IPS-18a (cell line): ENCODE data around the gene KIF1A.
"Not testable (repeated sequence)": the region's sequence is repeated elsewhere in the genome, so short reads cannot be mapped to it uniquely, and the experiment has no call there.

Source experiments
- H3K27ac ChIP-seq: one replicate; pipeline ENCODE4 v1.5.1; 2013; ENCODE audit warnings: low read length
- H3K27me3 ChIP-seq: one replicate; pipeline ENCODE4 v1.6.1; 2013; ENCODE audit warnings: mild to moderate bottlenecking, low read length; ENCODE audit not compliant: control insufficient read depth, insufficient read depth
- H3K36me3 ChIP-seq: one replicate; pipeline ENCODE4 v1.6.1; 2013; ENCODE audit warnings: low read depth, low read length; ENCODE audit not compliant: control insufficient read depth
- H3K4me1 ChIP-seq: one replicate; pipeline ENCODE4 v1.6.1; 2013; ENCODE audit warnings: low read depth, low read length; ENCODE audit not compliant: control insufficient read depth
- H3K4me3 ChIP-seq: one replicate; pipeline ENCODE4 v1.5.1; 2013; ENCODE audit warnings: low read length
- H3K9ac ChIP-seq: one replicate; pipeline ENCODE4 v1.6.1; 2013; ENCODE audit warnings: mild to moderate bottlenecking, low read length, moderate library complexity
- H3K9me3 ChIP-seq: one replicate; pipeline ENCODE4 v1.6.1; 2013; ENCODE audit warnings: low read depth, low read length; ENCODE audit not compliant: control insufficient read depth

KIF1A gene

GRCh38 chr2:240779250-240779832 lies 40.7 kb downstream of the KIF1A start:
- H3K9me3 ChIP-seq, H3K4me3 ChIP-seq, H3K27ac ChIP-seq, H3K27me3 ChIP-seq, H3K9ac ChIP-seq, H3K4me1 ChIP-seq: not testable (repeated sequence)
- H3K36me3 ChIP-seq: peaks cover 37% of the 10 kb centered on the region

DNA sequence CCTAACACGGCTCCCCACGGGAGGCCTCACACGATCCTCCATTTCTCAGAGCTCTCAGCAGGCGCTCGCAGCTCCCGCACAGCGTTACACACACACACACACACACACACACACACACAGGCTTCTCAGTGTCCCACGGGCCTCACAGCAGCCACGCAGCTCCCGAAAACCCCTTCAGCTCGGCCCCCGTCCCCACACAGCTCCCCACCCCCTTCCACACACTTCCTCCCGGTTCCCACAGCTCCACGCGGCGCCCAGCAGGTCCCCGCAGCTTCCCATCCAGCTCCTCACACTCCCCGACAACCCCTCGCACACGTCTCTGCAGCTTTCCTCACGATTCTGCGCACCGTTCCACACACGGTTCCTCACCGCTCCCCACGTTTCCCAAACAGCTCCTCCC lies 41.6 kb downstream of the KIF1A start:
- Histone ChIP-seq H3K9me3 (no peaks in the 10 kb centered on the region), H3K9ac (no peak overlapping the region), H3K4me1 (no peaks in the 10 kb centered on the region), H3K4me3 (no peak overlapping the region), H3K27ac (no peak overlapping the region), H3K36me3 (peaks cover 36% of the 10 kb centered on the region), H3K27me3 (no peaks in the 10 kb centered on the region)

DNA sequence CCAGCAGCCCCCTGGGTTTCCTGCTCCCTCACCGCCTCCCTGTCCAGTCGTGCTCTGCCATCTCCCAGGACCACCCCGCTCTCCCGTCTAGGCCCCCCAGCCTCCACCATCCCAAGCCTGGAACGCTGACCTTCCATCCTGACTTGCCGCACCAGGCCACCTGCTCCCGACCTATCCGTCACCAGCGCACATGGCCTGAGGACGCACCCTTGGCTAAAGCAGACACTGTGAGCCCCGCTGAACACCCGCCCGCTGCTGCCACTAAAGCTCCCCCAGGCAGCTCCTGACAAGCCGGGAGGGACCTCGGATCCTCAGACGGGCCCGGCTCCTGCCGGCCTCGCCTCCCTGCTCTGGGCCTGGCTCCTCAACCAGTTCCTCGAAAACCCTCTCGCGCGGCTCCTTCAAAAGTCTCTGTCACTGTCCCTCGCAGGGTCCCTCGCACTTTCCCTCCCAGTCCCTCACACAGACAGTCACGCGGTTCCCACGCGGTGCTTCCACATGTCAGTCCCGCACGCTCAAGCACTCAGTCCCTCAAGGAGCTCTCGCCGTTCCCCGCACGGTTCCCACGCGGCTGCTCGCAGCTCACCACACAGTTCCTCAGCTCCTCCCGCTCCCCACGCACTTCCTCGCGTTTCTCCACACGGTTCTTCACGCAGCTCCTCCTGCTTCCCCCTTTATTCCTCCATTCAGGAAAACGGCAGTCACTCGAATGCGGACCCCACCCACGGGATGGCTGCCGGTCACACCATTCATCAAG lies 42.4 kb downstream of the KIF1A start:
- H3K9me3 ChIP-seq: no peaks in the 10 kb centered on the region
- no peak overlapping the region for H3K27ac ChIP-seq
- H3K36me3 ChIP-seq: peaks cover 38% of the 10 kb centered on the region
- H3K27me3 ChIP-seq: no peaks in the 10 kb centered on the region
- H3K9ac ChIP-seq: no peak overlapping the region
- no peaks in the 10 kb centered on the region for H3K4me1 ChIP-seq
- H3K4me3 ChIP-seq: no peak overlapping the region

DNA sequence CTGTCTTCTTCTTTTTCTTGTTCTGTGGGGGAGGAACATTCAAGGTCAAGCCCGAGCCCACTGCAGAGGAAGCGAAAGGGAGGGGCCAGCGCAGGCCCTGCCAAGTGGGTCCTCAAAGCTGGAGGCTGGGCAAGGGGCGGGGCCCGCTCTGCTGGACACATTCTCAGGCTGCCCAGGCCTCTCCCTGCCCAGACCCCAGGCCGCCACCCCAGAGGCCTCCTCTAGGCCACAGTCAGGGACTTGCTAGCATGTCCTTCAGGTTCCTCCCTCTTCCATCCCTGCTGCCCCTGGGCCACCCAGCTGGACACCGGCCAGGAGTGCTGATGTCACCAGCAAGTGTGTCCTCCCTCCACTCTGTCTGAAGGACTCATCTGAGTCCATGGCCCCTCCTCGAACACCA lies 44.1 kb downstream of the KIF1A start:
- Histone ChIP-seq H3K9ac (no peak overlapping the region), H3K27me3 (no peaks in the 10 kb centered on the region), H3K4me3 (no peak overlapping the region), H3K4me1 (no peaks in the 10 kb centered on the region), H3K27ac (no peak overlapping the region), H3K36me3 (peaks cover 48% of the 10 kb centered on the region), H3K9me3 (no peaks in the 10 kb centered on the region)

- Histone ChIP-seq H3K27ac (no peak overlapping the region), H3K36me3 (peaks cover 58% of the 10 kb centered on the region), H3K4me3 (no peak overlapping the region)
Measured at GRCh38 chr2:240774856-240775255, 45.2 kb downstream of the KIF1A start.

GRCh38 chr2:240769096-240769495 lies 50.9 kb downstream of the KIF1A start:
- H3K4me1 ChIP-seq: no peaks in the 10 kb centered on the region
- H3K27ac ChIP-seq: no peak overlapping the region
- H3K9ac ChIP-seq: no peak overlapping the region
- no peaks in the 10 kb centered on the region for H3K9me3 ChIP-seq
- H3K36me3 ChIP-seq: peaks cover 94% of the 10 kb centered on the region
- no peaks in the 10 kb centered on the region for H3K27me3 ChIP-seq
- H3K4me3 ChIP-seq: no peak overlapping the region

More at GRCh38 chr2:240774856-240775255, 45.2 kb downstream of the KIF1A start:
- H3K4me1 ChIP-seq: no peaks in the 10 kb centered on the region
- H3K9me3 ChIP-seq: no peaks in the 10 kb centered on the region
- no peak overlapping the region for H3K9ac ChIP-seq
- no peaks in the 10 kb centered on the region for H3K27me3 ChIP-seq

DNA sequence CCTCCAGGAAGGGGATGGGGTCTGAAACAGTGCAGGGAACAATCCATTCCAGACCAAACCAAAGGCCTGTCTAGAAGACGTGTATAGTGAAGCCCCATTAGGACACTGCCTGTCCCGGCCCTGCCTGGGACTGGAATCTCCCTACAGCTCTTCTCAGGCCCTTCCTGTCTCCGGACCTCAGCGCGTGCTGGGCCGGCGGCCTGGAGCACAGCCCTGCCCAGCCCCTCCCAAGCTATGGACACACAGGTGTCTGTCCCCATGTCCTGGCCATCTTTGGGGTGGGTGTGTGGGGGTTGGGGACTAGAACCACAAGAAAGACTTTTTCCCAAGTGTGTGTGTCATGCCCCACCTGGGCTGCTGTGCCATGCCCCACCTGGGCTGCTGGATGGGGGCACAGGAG lies 51.8 kb downstream of the KIF1A start:
- Histone ChIP-seq H3K9me3 (no peaks in the 10 kb centered on the region), H3K4me1 (no peaks in the 10 kb centered on the region), H3K9ac (no peak overlapping the region), H3K27me3 (no peaks in the 10 kb centered on the region), H3K36me3 (peaks cover 86% of the 10 kb centered on the region), H3K27ac (no peak overlapping the region), H3K4me3 (no peak overlapping the region)

GRCh38 chr2:240767341-240767740 lies 52.7 kb downstream of the KIF1A start:
- peaks cover 86% of the 10 kb centered on the region for H3K36me3 ChIP-seq

DNA sequence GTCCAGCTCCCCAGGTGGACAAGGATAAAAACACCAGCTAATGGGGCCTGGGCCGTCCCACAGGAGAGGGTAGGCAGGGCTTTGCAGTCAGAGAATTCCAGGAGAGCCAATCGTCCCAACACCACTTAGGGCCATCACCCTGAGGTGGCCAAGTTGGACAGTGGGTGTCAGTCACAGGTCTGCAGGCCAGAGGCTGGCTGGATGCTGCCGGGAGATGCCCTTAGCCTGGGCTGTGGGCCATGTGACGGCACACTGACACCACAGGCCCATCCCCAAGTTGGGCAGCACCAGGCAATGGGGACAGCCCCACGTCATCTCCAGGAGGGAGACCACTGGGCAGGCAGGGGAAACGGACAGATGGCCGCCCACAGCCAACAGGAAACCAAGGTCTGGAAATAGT lies 53.9 kb downstream of the KIF1A start:
- Histone ChIP-seq H3K9me3 (no peaks in the 10 kb centered on the region), H3K4me3 (no peak overlapping the region), H3K36me3 (peaks cover 86% of the 10 kb centered on the region), H3K27ac (no peak overlapping the region), H3K27me3 (no peaks in the 10 kb centered on the region), H3K9ac (no peak overlapping the region), H3K4me1 (no peaks in the 10 kb centered on the region)

More at GRCh38 chr2:240767341-240767740, 52.7 kb downstream of the KIF1A start:
- no peak overlapping the region for H3K9ac ChIP-seq
- H3K9me3 ChIP-seq: no peaks in the 10 kb centered on the region
- H3K4me1 ChIP-seq: no peaks in the 10 kb centered on the region
- H3K27me3 ChIP-seq: no peaks in the 10 kb centered on the region
- no peak overlapping the region for H3K4me3 ChIP-seq
- no peak overlapping the region for H3K27ac ChIP-seq

GRCh38 chr2:240765007-240765406 lies 55.0 kb downstream of the KIF1A start:
- H3K9me3 ChIP-seq: no peaks in the 10 kb centered on the region
- H3K4me3 ChIP-seq: no peak overlapping the region
- H3K27ac ChIP-seq: no peak overlapping the region
- H3K27me3 ChIP-seq: no peaks in the 10 kb centered on the region
- H3K4me1 ChIP-seq: no peaks in the 10 kb centered on the region
- no peak overlapping the region for H3K9ac ChIP-seq
- H3K36me3 ChIP-seq: peaks cover 85% of the 10 kb centered on the region

DNA sequence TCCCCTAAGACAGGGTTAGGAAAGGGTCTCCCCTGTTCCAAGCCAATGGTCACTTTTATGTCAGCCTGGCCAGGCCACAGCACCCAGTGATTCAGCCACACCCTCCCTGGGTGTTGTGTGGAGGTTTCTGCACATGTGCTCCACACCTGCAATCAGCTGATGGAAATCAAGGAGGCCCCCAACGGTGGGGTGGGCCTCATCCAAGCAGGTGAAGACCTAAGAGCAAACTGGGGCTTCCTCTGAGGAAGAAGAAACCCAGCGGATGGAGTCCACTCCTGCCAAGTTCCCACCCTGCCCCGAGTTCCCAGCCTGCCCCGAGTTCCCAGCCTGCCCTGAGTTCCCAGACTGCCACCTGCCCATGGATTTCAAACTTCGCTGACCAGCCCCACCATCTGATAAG lies 55.4 kb downstream of the KIF1A start:
- Histone ChIP-seq H3K4me3 (no peak overlapping the region), H3K9ac (no peak overlapping the region), H3K36me3 (peaks cover 85% of the 10 kb centered on the region), H3K27me3 (no peaks in the 10 kb centered on the region), H3K4me1 (no peaks in the 10 kb centered on the region), H3K27ac (no peak overlapping the region), H3K9me3 (no peaks in the 10 kb centered on the region)

- Histone ChIP-seq H3K27ac (no peak overlapping the region), H3K27me3 (no peaks in the 10 kb centered on the region), H3K4me1 (no peaks in the 10 kb centered on the region), H3K36me3 (peaks cover 85% of the 10 kb centered on the region), H3K9me3 (no peaks in the 10 kb centered on the region), H3K9ac (no peak overlapping the region), H3K4me3 (no peak overlapping the region)
Measured at GRCh38 chr2:240762971-240763370, 57.0 kb downstream of the KIF1A start.
